Prostate gland (tissue), 2 donors: Measurements from ENCODE around the gene SCRN2. TPM values are rescaled to one million over a fixed set of nuclear protein-coding genes. Genes with fewer than 3 reads are reported as not detected.

Source experiments
- DNase-seq: peaks from one replicate; pipeline ENCODE4 v3.0.0-alpha.2; 2019; ENCODE audit warnings: low spot score
- H3K27ac ChIP-seq, 2 donors: fragments of 200-600 bp; sonication (generic); 2 replicates each; pipeline ENCODE4 v1.5.1; 2017 to 2019
- H3K27me3 ChIP-seq: fragments of 200-600 bp; sonication (generic); replicated peaks from 2 replicates; pipeline ENCODE4 v1.5.1; 2019; ENCODE audit not compliant: insufficient read depth
- H3K36me3 ChIP-seq, 2 donors: fragments of 200-600 bp; sonication (generic); 1 replicate in 1 of 2; 2 replicates in 1 of 2; pipeline versions ENCODE4 v1.5.1 to v1.8.1; 2017 to 2019
- H3K4me1 ChIP-seq: fragments of 200-600 bp; sonication (generic); replicated peaks from 2 replicates; pipeline ENCODE4 v1.5.1; 2019
- H3K4me3 ChIP-seq, 2 donors: fragments of 200-600 bp; sonication (generic); 2 replicates each; pipeline ENCODE4 v1.5.1; 2017 to 2019
- H3K9me3 ChIP-seq: fragments of 200-600 bp; sonication (generic); 2 replicates; pipeline ENCODE4 v1.5.1; 2017
- CTCF ChIP-seq, 4 experiments: fragments of 200-600 bp in 2 of 4; fragments of 450-650 bp in 2 of 4; sonication (generic) in 2 of 4; IDR thresholded peaks; 1 replicate in 3 of 4; 2 replicates in 1 of 4; pipeline ENCODE4 v1.5.1; 2016 to 2019; ENCODE audit warnings: antibody characterized with exemption in 4 of 4, mild to moderate bottlenecking in 2 of 4, moderate library complexity in 2 of 4
- POLR2A ChIP-seq: fragments of 450-650 bp; IDR thresholded peaks from one replicate; pipeline ENCODE4 v1.6.1; 2016; ENCODE audit warnings: antibody characterized with exemption, mild to moderate bottlenecking
- POLR2AphosphoS5 ChIP-seq: sonication (generic); formaldehyde crosslinking; IDR thresholded peaks from one replicate; pipeline ENCODE4 v1.6.1; 2017; ENCODE audit warnings: antibody characterized with exemption
- WGBS: methylation state at CpG from one replicate; pipeline ENCODE4 v1.1.5; 2018; 5-methylcytosine and 5-hydroxymethylcytosine counted together
- intact Hi-C: fragments of 100-400 bp; cut with DNase I; formaldehyde crosslinking; loops from one replicate; pipeline ENCODE4 v1.14.2; 2022
- total RNA-seq, 2 donors: library from RNA; depleted of rRNA; stranded (reverse); fragments of >200 nt; gene quantifications; one replicate each; pipeline ENCODE4 v1.1.0, GENCODE V29; 2016

The SCRN2 gene
- total RNA-seq, 2 donors from 2014 or later = 32.6 to 44.4 TPM

- no peaks in the 10 kb centered on the region for H3K4me1 ChIP-seq
- 90% methylated on average over 18 of the region's 20 CpGs for WGBS
- H3K36me3 ChIP-seq = no peaks in the 10 kb centered on the region
- no peaks in the 10 kb centered on the region for H3K27me3 ChIP-seq
- H3K9me3 ChIP-seq = no peaks in the 10 kb centered on the region
- H3K4me3 ChIP-seq = no peak overlapping the region
- H3K27ac ChIP-seq = no peak overlapping the region
- no peak for TF ChIP-seq POLR2AphosphoS5
- TF ChIP-seq CTCF (IDR thresholded peaks at IDR 0.05) = no peak
- no peak for TF ChIP-seq POLR2A
- DNase-seq = no peak
- intact Hi-C loops = loop anchor here (10.0 kb wide), 1 partner anchor 113 kb away; the partner anchor contains the start of gene TBKBP1
Measured at GRCh38 chr17:47808036-47808829, 32.8 kb downstream of the SCRN2 start.

- WGBS = 82% methylated on average over 11 of the region's 11 CpGs
- no peak for DNase-seq
- H3K4me1 ChIP-seq = no peaks in the 10 kb centered on the region
- H3K27me3 ChIP-seq = no peaks in the 10 kb centered on the region
- no peak overlapping the region for H3K4me3 ChIP-seq
- intact Hi-C loops = loop anchor here (10.0 kb wide), 1 partner anchor 113 kb away; the partner anchor contains the start of gene TBKBP1
- no peak overlapping the region for H3K27ac ChIP-seq
- no peaks in the 10 kb centered on the region for H3K9me3 ChIP-seq
- TF ChIP-seq POLR2A (no peak), CTCF (IDR thresholded peaks at IDR 0.05) (no peak), POLR2AphosphoS5 (no peak)
- no peaks in the 10 kb centered on the region for H3K36me3 ChIP-seq
Measured at GRCh38 chr17:47807421-47807820, 33.7 kb downstream of the SCRN2 start.

GRCh38 chr17:47806913-47807255 lies 34.2 kb downstream of the SCRN2 start:
- 88% methylated on average over 9 of the region's 9 CpGs for WGBS
- Histone ChIP-seq H3K27ac (no peak overlapping the region), H3K4me3 (no peak overlapping the region), H3K4me1 (no peaks in the 10 kb centered on the region), H3K9me3 (no peaks in the 10 kb centered on the region), H3K36me3 (no peaks in the 10 kb centered on the region), H3K27me3 (no peaks in the 10 kb centered on the region)
- no peak for DNase-seq
- intact Hi-C loops = loop anchor here (10.0 kb wide), 1 partner anchor 112 kb away; the partner anchor contains the start of gene TBKBP1
- TF ChIP-seq CTCF (IDR thresholded peaks at IDR 0.05) (no peak), POLR2A (no peak), POLR2AphosphoS5 (no peak)

GRCh38 chr17:47806026-47806912 lies 34.8 kb downstream of the SCRN2 start:
- Histone ChIP-seq H3K4me1 (no peaks in the 10 kb centered on the region), H3K36me3 (no peaks in the 10 kb centered on the region), H3K27me3 (no peaks in the 10 kb centered on the region), H3K4me3 (no peak overlapping the region), H3K27ac (no peak overlapping the region), H3K9me3 (no peaks in the 10 kb centered on the region)
- WGBS = 85% methylated on average over 16 of the region's 16 CpGs
- DNase-seq = no peak
- intact Hi-C loops = loop anchor here (10.0 kb wide), 1 partner anchor 111 kb away; the partner anchor contains the start of gene TBKBP1
- no peak for TF ChIP-seq POLR2AphosphoS5
- no peak for TF ChIP-seq CTCF (IDR thresholded peaks at IDR 0.05)
- no peak for TF ChIP-seq POLR2A
